H9 (cell line): ENCODE data around the gene TENM4. TPM values are rescaled to one million over a fixed set of nuclear protein-coding genes. Genes with fewer than 3 reads are reported as not detected.

Source experiments
- DNase-seq: peaks from one replicate; pipeline ENCODE4 v3.0.0-alpha.2; 2017
- H2AFZ ChIP-seq: one replicate; pipeline ENCODE4 v1.6.1; 2013; ENCODE audit warnings: mild to moderate bottlenecking, low read length, control low read depth, moderate library complexity
- H2AK5ac ChIP-seq: 2 replicates; pipeline ENCODE4 v1.6.1; 2013; ENCODE audit warnings: low read length, control low read depth, mixed read lengths; ENCODE audit not compliant: insufficient read length
- H2BK120ac ChIP-seq: one replicate; pipeline ENCODE4 v1.6.1; 2013; ENCODE audit warnings: low read depth, mild to moderate bottlenecking, low read length, control low read depth, inconsistent platforms; ENCODE audit not compliant: poor library complexity, severe bottlenecking
- H2BK12ac ChIP-seq: 2 replicates; pipeline ENCODE4 v1.6.1; 2013; ENCODE audit warnings: low read length, control low read depth, mixed read lengths, low read depth; ENCODE audit not compliant: insufficient read length
- H2BK15ac ChIP-seq: 2 replicates; pipeline ENCODE4 v1.6.1; 2013; ENCODE audit warnings: low read depth, low read length, control low read depth
- H2BK20ac ChIP-seq: one replicate; pipeline ENCODE4 v1.6.1; 2013; ENCODE audit warnings: low read depth, mild to moderate bottlenecking, low read length, control low read depth, inconsistent platforms; ENCODE audit not compliant: poor library complexity, severe bottlenecking
- H2BK5ac ChIP-seq: 2 replicates; pipeline ENCODE4 v1.6.1; 2013; ENCODE audit warnings: low read length, control low read depth, mixed read lengths; ENCODE audit not compliant: insufficient read length
- H3K14ac ChIP-seq: 2 replicates; pipeline ENCODE4 v1.6.1; 2013; ENCODE audit warnings: low read length, control low read depth; ENCODE audit not compliant: insufficient read depth
- H3K18ac ChIP-seq: 2 replicates; pipeline ENCODE4 v1.6.1; 2013; ENCODE audit warnings: low read depth, mild to moderate bottlenecking, mixed read lengths, low read length, control low read depth; ENCODE audit not compliant: insufficient read length
- H3K23ac ChIP-seq: 2 replicates; pipeline ENCODE4 v1.6.1; 2013; ENCODE audit warnings: low read length, control low read depth, mixed read lengths, low read depth; ENCODE audit not compliant: insufficient read length
- H3K23me2 ChIP-seq: 2 replicates; pipeline ENCODE4 v1.6.1; 2013; ENCODE audit warnings: low read depth, mild to moderate bottlenecking, mixed read lengths, low read length, control low read depth; ENCODE audit not compliant: insufficient read length, poor library complexity, severe bottlenecking
- H3K27ac ChIP-seq: 2 replicates; pipeline ENCODE4 v1.5.1; 2013; ENCODE audit warnings: low read length, control low read depth, mixed read lengths, low read depth; ENCODE audit not compliant: insufficient read length
- H3K27me3 ChIP-seq: 2 replicates; pipeline ENCODE4 v1.6.1; 2013; ENCODE audit warnings: low read length, control low read depth, inconsistent platforms; ENCODE audit not compliant: insufficient read depth
- H3K4ac ChIP-seq: 2 replicates; pipeline ENCODE4 v1.6.1; 2013; ENCODE audit warnings: low read depth, mild to moderate bottlenecking, control low read depth, inconsistent platforms, low read length, moderate library complexity
- H3K4me1 ChIP-seq: 2 replicates; pipeline ENCODE4 v1.6.1; 2013; ENCODE audit warnings: low read length, control low read depth, inconsistent platforms; ENCODE audit not compliant: insufficient read depth
- H3K4me2 ChIP-seq: 2 replicates; pipeline ENCODE4 v1.6.1; 2013; ENCODE audit warnings: low read length, control low read depth, mixed read lengths; ENCODE audit not compliant: insufficient read length, insufficient read depth
- H3K56ac ChIP-seq: 2 replicates; pipeline ENCODE4 v1.6.1; 2013; ENCODE audit warnings: low read depth, mild to moderate bottlenecking, mixed read lengths, low read length, control low read depth; ENCODE audit not compliant: insufficient read length
- H3K79me1 ChIP-seq: 2 replicates; pipeline ENCODE4 v1.6.1; 2013; ENCODE audit warnings: low read depth, mild to moderate bottlenecking, moderate library complexity, low read length, control low read depth, inconsistent platforms; ENCODE audit not compliant: insufficient read depth, poor library complexity, severe bottlenecking
- H3K79me2 ChIP-seq: 2 replicates; pipeline ENCODE4 v1.6.1; 2013; ENCODE audit warnings: low read length, control low read depth, inconsistent platforms; ENCODE audit not compliant: insufficient read depth
- H3K9ac ChIP-seq: 2 replicates; pipeline ENCODE4 v1.6.1; 2013; ENCODE audit warnings: low read length, control low read depth, mixed read lengths; ENCODE audit not compliant: insufficient read length; ENCODE audit errors: extremely low read depth
- H3K9me3 ChIP-seq: one replicate; pipeline ENCODE4 v1.6.1; 2013; ENCODE audit warnings: low read depth, low read length, inconsistent platforms; ENCODE audit not compliant: control insufficient read depth
- H3T11ph ChIP-seq: one replicate; pipeline ENCODE4 v1.6.1; 2013; ENCODE audit warnings: mild to moderate bottlenecking, low read length, control low read depth, inconsistent platforms
- H4K20me1 ChIP-seq: one replicate; pipeline ENCODE4 v1.6.1; 2013; ENCODE audit not compliant: control insufficient read depth, insufficient read length, insufficient read depth
- H4K5ac ChIP-seq: 2 replicates; pipeline ENCODE4 v1.6.1; 2013; ENCODE audit warnings: low read depth, mild to moderate bottlenecking, mixed read lengths, low read length, control low read depth; ENCODE audit not compliant: insufficient read length
- H4K8ac ChIP-seq: replicated peaks from 2 replicates; pipeline ENCODE4 v1.6.1; 2013; ENCODE audit warnings: low read length, control low read depth, mixed read lengths, low read depth; ENCODE audit not compliant: insufficient read length
- H4K91ac ChIP-seq: 2 replicates; pipeline ENCODE4 v1.6.1; 2013; ENCODE audit warnings: low read depth, mild to moderate bottlenecking, moderate library complexity, mixed read lengths, low read length, control low read depth; ENCODE audit not compliant: insufficient read length
- H3K27ac Mint-ChIP-seq, 3 experiments: 2 replicates in 2 of 3; 3 replicates in 1 of 3; pipeline ENCODE4 v1.8.0; 2020 to 2021; ENCODE audit warnings: mixed read lengths in 3 of 3, mild to moderate bottlenecking in 1 of 3, moderate library complexity in 1 of 3
- H3K27me3 Mint-ChIP-seq: 2 replicates; pipeline ENCODE4 v1.8.0; 2021; ENCODE audit warnings: low read depth, mild to moderate bottlenecking, moderate library complexity, mixed read lengths
- H3K36me3 Mint-ChIP-seq, 3 experiments: 2 replicates in 2 of 3; 3 replicates in 1 of 3; pipeline ENCODE4 v1.8.0; 2020 to 2021; ENCODE audit warnings: low read depth in 3 of 3, mixed read lengths in 3 of 3; ENCODE audit not compliant: insufficient read depth in 1 of 3
- H3K4me1 Mint-ChIP-seq, 2 experiments: 2 replicates each; pipeline ENCODE4 v1.8.0; 2020; ENCODE audit warnings: mixed read lengths in 2 of 2
- H3K4me3 Mint-ChIP-seq, 2 experiments: 2 replicates in 1 of 2; 3 replicates in 1 of 2; pipeline ENCODE4 v1.8.0; 2020 to 2021; ENCODE audit warnings: mild to moderate bottlenecking in 2 of 2, mixed read lengths in 2 of 2, moderate library complexity in 1 of 2
- H3K9me3 Mint-ChIP-seq, 2 experiments: 2 replicates in 1 of 2; 3 replicates in 1 of 2; pipeline ENCODE4 v1.8.0; 2020; ENCODE audit warnings: mild to moderate bottlenecking in 2 of 2, mixed read lengths in 2 of 2, moderate library complexity in 1 of 2
- WGBS: extraction: QIAGEN DNeasy Blood & Tissue Kit; methylation state at CpG from one replicate; pipeline ENCODE4 v1.1.7; 2013; ENCODE audit warnings: missing lambda C conversion rate, low lambda C conversion rate, mixed read lengths; ENCODE audit not compliant: insufficient read length; ENCODE audit errors: extremely low coverage; 5-methylcytosine and 5-hydroxymethylcytosine counted together
- total RNA-seq: library from RNA; stranded (reverse); gene quantifications from 2 replicates; pipeline ENCODE4 v1.2.1, GENCODE V29; 2021
- TF ChIP-seq, protein P1 (sequence below): fragments of 200-600 bp; sonication (generic); conservative IDR thresholded peaks from 3 replicates; pipeline ENCODE4 v1.8.0; 2021; ENCODE audit warnings: antibody characterized with exemption, mild to moderate bottlenecking

The TENM4 gene
- total RNA-seq, 1 experiment from 2014 or later: 4.6 TPM

DNA sequence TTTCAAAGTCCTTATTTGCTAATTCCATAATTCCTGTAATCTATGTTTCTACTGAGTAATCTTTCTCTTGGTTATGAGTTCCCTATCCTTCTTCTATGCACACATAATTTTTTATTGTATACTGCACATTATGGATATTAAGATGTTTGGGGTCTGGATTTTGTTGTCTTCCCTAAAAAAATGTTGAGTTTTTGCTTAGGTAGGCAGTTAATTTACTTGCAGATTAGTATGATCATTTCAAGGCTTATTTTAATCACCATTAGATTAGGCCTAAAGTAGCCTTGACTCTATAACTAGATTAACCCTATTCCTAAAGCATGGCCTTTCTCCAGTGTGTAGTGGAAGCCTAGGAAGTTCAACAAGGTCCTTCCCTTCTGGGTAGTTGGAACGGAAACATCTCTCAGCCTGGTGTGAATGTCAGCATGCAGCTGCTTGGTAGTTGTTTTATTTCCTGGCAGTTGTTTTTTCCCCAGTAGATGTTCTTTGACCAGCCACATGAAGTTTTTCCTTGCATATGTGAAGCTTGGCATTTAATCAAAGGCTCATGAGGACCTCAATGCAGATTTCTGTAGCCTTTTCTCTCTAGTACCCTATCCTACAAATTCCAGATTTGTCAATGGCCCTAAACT is 446.9 kb downstream of the TENM4 start:
- H3K9me3 Mint-ChIP-seq: peaks cover 0 to 4% of the 10 kb centered on the region in 2 experiments; a peak in 3 of 5 replicates
- no peak overlapping the region for H3K4me3 Mint-ChIP-seq
- peaks cover 4 to 5% of the 10 kb centered on the region in 2 experiments for H3K4me1 Mint-ChIP-seq
- no peak overlapping the region for H2AK5ac ChIP-seq
- H3K4me1 ChIP-seq: no peaks in the 10 kb centered on the region
- no peak overlapping the region for H3T11ph ChIP-seq
- peaks cover 3 to 4% (median 3%) of the 10 kb centered on the region in 3 experiments; a peak in 2 of 7 replicates for H3K36me3 Mint-ChIP-seq
- no peaks in the 10 kb centered on the region for H3K23me2 ChIP-seq
- no peak overlapping the region for H3K14ac ChIP-seq
- no peaks in the 10 kb centered on the region for H3K79me2 ChIP-seq
- H2AFZ ChIP-seq: no peak overlapping the region
- H4K20me1 ChIP-seq: no peaks in the 10 kb centered on the region
- no peak overlapping the region for H3K4me2 ChIP-seq
- H4K5ac ChIP-seq: no peak overlapping the region
- H3K23ac ChIP-seq: no peak overlapping the region
- H3K4ac ChIP-seq: no peak overlapping the region
- no peak overlapping the region for H2BK20ac ChIP-seq
- H3K56ac ChIP-seq: no peak overlapping the region
- no peak overlapping the region for H2BK12ac ChIP-seq
- DNase-seq: no peak
- no peak overlapping the region for H3K27ac Mint-ChIP-seq
- no peak overlapping the region for H3K9ac ChIP-seq
- H2BK15ac ChIP-seq: no peak overlapping the region
- H3K18ac ChIP-seq: no peak overlapping the region
- H3K27ac ChIP-seq: no peak overlapping the region
- H3K27me3 ChIP-seq: no peaks in the 10 kb centered on the region
- no peaks in the 10 kb centered on the region for H3K9me3 ChIP-seq
- no peak overlapping the region for H2BK5ac ChIP-seq
- peaks cover 6% of the 10 kb centered on the region for H3K27me3 Mint-ChIP-seq
- no peaks in the 10 kb centered on the region for H3K79me1 ChIP-seq
- TF ChIP-seq, protein P1, sequence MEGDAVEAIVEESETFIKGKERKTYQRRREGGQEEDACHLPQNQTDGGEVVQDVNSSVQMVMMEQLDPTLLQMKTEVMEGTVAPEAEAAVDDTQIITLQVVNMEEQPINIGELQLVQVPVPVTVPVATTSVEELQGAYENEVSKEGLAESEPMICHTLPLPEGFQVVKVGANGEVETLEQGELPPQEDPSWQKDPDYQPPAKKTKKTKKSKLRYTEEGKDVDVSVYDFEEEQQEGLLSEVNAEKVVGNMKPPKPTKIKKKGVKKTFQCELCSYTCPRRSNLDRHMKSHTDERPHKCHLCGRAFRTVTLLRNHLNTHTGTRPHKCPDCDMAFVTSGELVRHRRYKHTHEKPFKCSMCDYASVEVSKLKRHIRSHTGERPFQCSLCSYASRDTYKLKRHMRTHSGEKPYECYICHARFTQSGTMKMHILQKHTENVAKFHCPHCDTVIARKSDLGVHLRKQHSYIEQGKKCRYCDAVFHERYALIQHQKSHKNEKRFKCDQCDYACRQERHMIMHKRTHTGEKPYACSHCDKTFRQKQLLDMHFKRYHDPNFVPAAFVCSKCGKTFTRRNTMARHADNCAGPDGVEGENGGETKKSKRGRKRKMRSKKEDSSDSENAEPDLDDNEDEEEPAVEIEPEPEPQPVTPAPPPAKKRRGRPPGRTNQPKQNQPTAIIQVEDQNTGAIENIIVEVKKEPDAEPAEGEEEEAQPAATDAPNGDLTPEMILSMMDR: no peak
- no peak overlapping the region for H4K91ac ChIP-seq
- no CpG with 5 or more reads among the region's 1 CpG for WGBS
- no peak overlapping the region for H4K8ac ChIP-seq
- H2BK120ac ChIP-seq: no peak overlapping the region
